Astrocyte (in vitro differentiated cells and primary cell): ENCODE data around the gene POLR1E.

Experiments used
- EZH2 ChIP-seq: IDR thresholded peaks from 2 replicates; pipeline ENCODE4 v1.6.1; 2012; ENCODE audit warnings: mild to moderate bottlenecking, low read length, inconsistent platforms; ENCODE audit not compliant: insufficient read depth
- TF ChIP-seq, protein P1 (sequence below): IDR thresholded peaks from 2 replicates; pipeline ENCODE4 v1.5.1; 2011; ENCODE audit warnings: low read depth, mild to moderate bottlenecking, inconsistent platforms, low read length, moderate library complexity; ENCODE audit not compliant: insufficient read depth

DNA sequence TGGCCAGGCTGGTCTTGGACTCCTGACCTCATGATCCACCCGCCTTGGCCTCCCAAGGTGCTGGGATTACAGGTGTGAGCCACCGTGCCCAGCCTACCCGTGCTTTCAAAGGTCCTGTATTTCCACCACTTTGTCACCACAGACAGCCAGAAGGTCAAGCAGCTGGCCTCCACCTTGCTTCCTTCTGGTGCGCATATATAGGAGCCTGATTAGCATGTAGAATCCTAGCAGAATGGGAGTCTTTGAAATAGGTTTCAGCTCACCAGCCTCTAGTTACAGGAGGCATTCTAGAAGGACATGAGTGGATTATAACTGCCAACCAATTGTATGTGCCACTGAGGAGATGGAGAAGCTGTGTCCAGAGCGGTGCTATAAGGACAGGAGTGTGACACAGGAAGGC lies 18.9 kb downstream of the POLR1E start:
- TF ChIP-seq EZH2: no peak
- TF ChIP-seq, protein P1, sequence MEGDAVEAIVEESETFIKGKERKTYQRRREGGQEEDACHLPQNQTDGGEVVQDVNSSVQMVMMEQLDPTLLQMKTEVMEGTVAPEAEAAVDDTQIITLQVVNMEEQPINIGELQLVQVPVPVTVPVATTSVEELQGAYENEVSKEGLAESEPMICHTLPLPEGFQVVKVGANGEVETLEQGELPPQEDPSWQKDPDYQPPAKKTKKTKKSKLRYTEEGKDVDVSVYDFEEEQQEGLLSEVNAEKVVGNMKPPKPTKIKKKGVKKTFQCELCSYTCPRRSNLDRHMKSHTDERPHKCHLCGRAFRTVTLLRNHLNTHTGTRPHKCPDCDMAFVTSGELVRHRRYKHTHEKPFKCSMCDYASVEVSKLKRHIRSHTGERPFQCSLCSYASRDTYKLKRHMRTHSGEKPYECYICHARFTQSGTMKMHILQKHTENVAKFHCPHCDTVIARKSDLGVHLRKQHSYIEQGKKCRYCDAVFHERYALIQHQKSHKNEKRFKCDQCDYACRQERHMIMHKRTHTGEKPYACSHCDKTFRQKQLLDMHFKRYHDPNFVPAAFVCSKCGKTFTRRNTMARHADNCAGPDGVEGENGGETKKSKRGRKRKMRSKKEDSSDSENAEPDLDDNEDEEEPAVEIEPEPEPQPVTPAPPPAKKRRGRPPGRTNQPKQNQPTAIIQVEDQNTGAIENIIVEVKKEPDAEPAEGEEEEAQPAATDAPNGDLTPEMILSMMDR: no peak
